K562 (cell line): ENCODE data around the gene CCDC18. TPM values are rescaled to one million over a fixed set of nuclear protein-coding genes. Genes with fewer than 3 reads are reported as not detected.

Experiments
- ATAC-seq: fragments of 200-7000 bp; cut with Tn5 transposase; 3 replicates; pipeline ENCODE4 v1.9.1; 2020; ENCODE audit warnings: moderate library complexity
- BruUV-seq: library from RNA; stranded (reverse); fragments of 400-500 nt; replicated peaks from 2 replicates; lab custom pipeline; 2021; lab: Mats Ljungman, UMichigan
- CTCF ChIA-PET: fragments of 300-600 bp; formaldehyde crosslinking; extraction: SDS; loops from one replicate; lab custom pipeline; 2021; ENCODE audit warnings: low intra/inter-chr PET ratio; lab: Yijun Ruan, JAX
- POLR2A ChIA-PET: fragments of 300-600, 350-650 bp; sonication (Branson Sonifier 250); formaldehyde crosslinking; extraction: SDS; loops from one replicate; lab custom pipeline; 2021; ENCODE audit warnings: antibody characterized with exemption, inconsistent platforms; lab: Yijun Ruan, JAX
- DNase-seq, 4 experiments: peaks; one replicate each; pipeline versions ENCODE4 v3.0.0 to v3.0.0-alpha.2; 2011 to 2018; ENCODE audit warnings: low spot score in 3 of 4, mixed read lengths in 3 of 4; ENCODE audit errors: extremely low read depth in 1 of 4
- FAIRE-seq: peaks from 2 replicates; lab custom pipeline; 2011; peaks lifted over from hg19 to GRCh38; lab: Jason Lieb, UNC
- H2AFZ ChIP-seq: 2 replicates; pipeline ENCODE4 v1.6.0; 2011; ENCODE audit warnings: low read depth, low read length, control low read depth, inconsistent platforms
- H3K27ac ChIP-seq: fragments of 200-600 bp; 3 replicates; pipeline ENCODE4 v1.8.0; 2011; ENCODE audit warnings: low read depth, mild to moderate bottlenecking, control low read depth, inconsistent platforms, low read length, moderate library complexity, mixed read lengths; ENCODE audit errors: extremely low read depth
- H3K27me3 ChIP-seq, 2 experiments: fragments of 300-600 bp in 1 of 2; 2 replicates in 1 of 2; 3 replicates in 1 of 2; pipeline versions ENCODE4 v1.6.0 to v1.8.0; 2011; ENCODE audit warnings: inconsistent platforms in 2 of 2, low read length in 2 of 2, mild to moderate bottlenecking in 1 of 2, mixed read lengths in 1 of 2, moderate library complexity in 1 of 2; ENCODE audit not compliant: control insufficient read depth in 2 of 2, insufficient read depth in 2 of 2
- H3K36me3 ChIP-seq: fragments of 300-600 bp; 3 replicates; pipeline ENCODE4 v1.8.0; 2011; ENCODE audit warnings: mild to moderate bottlenecking, low read length, inconsistent platforms; ENCODE audit not compliant: control insufficient read depth, insufficient read depth
- H3K4me1 ChIP-seq, 2 experiments: fragments of 200-600 bp in 1 of 2; replicated peaks in 1 of 2; 2 replicates in 1 of 2; 3 replicates in 1 of 2; pipeline versions ENCODE4 v1.5.1 to v1.8.0; 2011; ENCODE audit warnings: inconsistent platforms in 2 of 2, low read length in 2 of 2, mild to moderate bottlenecking in 1 of 2, mixed read lengths in 1 of 2, moderate library complexity in 1 of 2; ENCODE audit not compliant: control insufficient read depth in 2 of 2, insufficient read depth in 2 of 2
- H3K4me2 ChIP-seq: 2 replicates; pipeline ENCODE4 v1.6.1; 2011; ENCODE audit warnings: low read length, control low read depth, inconsistent platforms, mixed read lengths; ENCODE audit not compliant: insufficient read depth
- H3K4me3 ChIP-seq: fragments of 200-600 bp; sonication (generic), shearing (Covaris generic); 2 replicates; pipeline ENCODE4 v1.5.1; 2016; ENCODE audit warnings: control low read depth, inconsistent platforms
- H3K79me2 ChIP-seq: fragments of 200-600 bp; 3 replicates; pipeline ENCODE4 v1.8.0; 2011; ENCODE audit warnings: low read length, inconsistent platforms; ENCODE audit not compliant: control insufficient read depth, insufficient read depth
- H3K9ac ChIP-seq, 2 experiments: 2 replicates each; pipeline versions ENCODE4 v1.6.0 to v1.6.1; 2011; ENCODE audit warnings: low read depth in 2 of 2, low read length in 2 of 2, control low read depth in 1 of 2, inconsistent platforms in 1 of 2, mild to moderate bottlenecking in 1 of 2, mixed read lengths in 1 of 2; ENCODE audit not compliant: insufficient read depth in 1 of 2
- H3K9me1 ChIP-seq: one replicate; pipeline ENCODE4 v1.6.0; 2011; ENCODE audit warnings: inconsistent platforms, mild to moderate bottlenecking, low read length, moderate library complexity; ENCODE audit not compliant: control insufficient read depth, insufficient read depth
- H3K9me3 ChIP-seq: replicated peaks from 2 replicates; pipeline ENCODE4 v1.5.1; 2011; ENCODE audit warnings: low read depth, low read length, inconsistent platforms; ENCODE audit not compliant: control insufficient read depth, insufficient read depth
- H4K20me1 ChIP-seq: replicated peaks from 2 replicates; pipeline ENCODE4 v1.6.1; 2011; ENCODE audit warnings: low read length, inconsistent platforms, mixed read lengths; ENCODE audit not compliant: control insufficient read depth, insufficient read depth
- KAT2B ChIP-seq: IDR thresholded peaks from one replicate; pipeline ENCODE4 v1.6.1; 2012; ENCODE audit warnings: low read depth, mild to moderate bottlenecking, control low read depth, inconsistent platforms, low read length, moderate library complexity
- NR3C1 ChIP-seq: sonication (generic); formaldehyde crosslinking; IDR thresholded peaks from 2 replicates; pipeline ENCODE4 v1.8.1; 2022; ENCODE audit warnings: missing genetic modification reagents
- NRF1 ChIP-seq, 2 experiments: fragments of 450-650 bp; IDR thresholded peaks in 1 of 2; conservative IDR thresholded peaks in 1 of 2; 2 replicates each; pipeline ENCODE4 v1.6.1; 2014; ENCODE audit warnings: mild to moderate bottlenecking in 2 of 2
- PHF8 ChIP-seq: fragments of 200-600 bp; sonication (generic); IDR thresholded peaks from 2 replicates; pipeline ENCODE4 v1.6.1; 2012; ENCODE audit warnings: mixed run types, mild to moderate bottlenecking, inconsistent platforms, low read length, moderate library complexity, borderline replicate concordance
- ZNF253 ChIP-seq: fragments of 250-450 bp; sonication (Bioruptor Pico); conservative IDR thresholded peaks from 2 replicates; pipeline ENCODE4 v1.6.1; 2021; ENCODE audit warnings: mild to moderate bottlenecking
- WGBS: fragments of 100-300 bp; shearing (Covaris generic); methylation state at CpG from one replicate; pipeline ENCODE4 v1.1.6; 2016; ENCODE audit warnings: low coverage, mixed read lengths; ENCODE audit not compliant: insufficient coverage; ENCODE audit errors: missing lambda C conversion rate; 5-methylcytosine and 5-hydroxymethylcytosine counted together
- in situ Hi-C: fragments of 300-500 bp; cut with MboI; formaldehyde crosslinking; loops from 4 replicates; pipeline ENCODE4 v1.15.0; 2018; ENCODE audit warnings: inconsistent platforms, mixed read lengths
- intact Hi-C: fragments of 100-400 bp; cut with micrococcal nuclease; formaldehyde crosslinking; loops from 2 replicates; pipeline ENCODE4 v1.14.2; 2022
- polyA plus RNA-seq, 8 experiments: library from polyadenylated mRNA; depleted of rRNA in 4 of 8; stranded (reverse) in 5 of 8; unstranded in 3 of 8; fragments of >200 nt; fragmentation: Nextera tagmentation in 2 of 8; fragmentation: Illumina TruSeq in 1 of 8; extraction: Ambion mirVana in 2 of 8; extraction: Trizol in 1 of 8; gene quantifications; 2 replicates each; pipeline versions ENCODE4 v1.2.1 to v1.2.3, GENCODE V29; 2011 to 2014; ENCODE audit warnings: inconsistent platforms in 1 of 8, missing spikeins in 1 of 8
- total RNA-seq, 7 experiments: library from RNA; depleted of rRNA in 6 of 7; stranded (reverse); fragments of >200 nt in 6 of 7; fragmentation: Illumina TruSeq in 2 of 7; extraction: Trizol in 2 of 7; gene quantifications; 2 replicates each; pipeline versions ENCODE4 v1.2.1 to v1.2.3, GENCODE V29; 2011 to 2021; ENCODE audit warnings: low replicate concordance in 1 of 7
- TF ChIP-seq, protein P1 (sequence below), 2 experiments: fragments of 450-650 bp; IDR thresholded peaks; 2 replicates each; pipeline ENCODE4 v1.6.1; 2016; ENCODE audit warnings: mild to moderate bottlenecking in 2 of 2, borderline replicate concordance in 1 of 2, low read depth in 1 of 2, moderate library complexity in 1 of 2
- TF ChIP-seq, protein P2 (sequence below): fragments of 150-350 bp; conservative IDR thresholded peaks from 2 replicates; pipeline ENCODE4 v1.6.1; 2014; ENCODE audit warnings: low read length
- TF ChIP-seq, protein P3 (sequence below): sonication (generic); formaldehyde crosslinking; IDR thresholded peaks from 2 replicates; pipeline ENCODE4 v1.8.0; 2022; ENCODE audit warnings: mild to moderate bottlenecking, missing genetic modification reagents, borderline replicate concordance

CCDC18 gene
- total and polyA plus RNA-seq, 9 of the 15 experiments (the other 6 are each of a cell fraction or from before 2014, with no cell fraction given), result 19.5 to 34.2 (median 24.3) TPM

DNA sequence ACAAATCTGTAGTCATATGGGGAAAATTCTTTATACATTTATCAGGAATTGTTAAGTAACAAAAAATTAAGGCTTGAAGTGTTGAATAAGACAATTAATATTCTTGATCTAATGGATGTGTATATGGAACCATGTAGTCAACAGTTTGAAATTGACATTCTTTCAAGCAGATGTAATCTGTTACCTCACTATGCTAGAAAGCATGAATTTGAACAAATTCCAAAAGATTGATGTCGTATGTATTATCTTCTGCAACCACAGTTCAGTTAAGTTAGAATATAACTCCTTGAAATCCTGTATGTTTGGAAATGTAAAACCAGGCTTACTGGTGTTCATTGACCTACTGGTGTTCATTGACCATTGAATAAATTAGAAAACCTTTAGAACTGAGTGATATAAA lies 16.1 kb downstream of the CCDC18 start:
- no peak overlapping the region for H2AFZ ChIP-seq
- no peak overlapping the region for H3K4me2 ChIP-seq
- CTCF ChIA-PET, result no interaction called here
- no TSS peak for BruUV-seq
- POLR2A ChIA-PET, result no interaction called here
- H3K4me1 ChIP-seq, result 0 out of 5 replicates have a peak, but pooled peaks cover 0 to 3% of the 10 kb centered on the region in 2 experiments
- no peak for FAIRE-seq
- no peak for DNase-seq
- intact Hi-C loops (no loop called here), in situ Hi-C loops (no loop called here)
- 50% methylated on average over 1 of the region's 1 CpG for WGBS
- no peaks in the 10 kb centered on the region for H3K79me2 ChIP-seq
- H3K4me3 ChIP-seq, result no peak overlapping the region
- no peaks in the 10 kb centered on the region for H3K9me3 ChIP-seq
- peaks cover 79% of the 10 kb centered on the region for H3K36me3 ChIP-seq
- ATAC-seq, result no peak
- no peaks in the 10 kb centered on the region for H4K20me1 ChIP-seq
- no peaks in the 10 kb centered on the region for H3K9me1 ChIP-seq
- no peak overlapping the region for H3K9ac ChIP-seq
- no peaks in the 10 kb centered on the region for H3K27me3 ChIP-seq
- no peak overlapping the region for H3K27ac ChIP-seq
- TF ChIP-seq, protein P1, sequence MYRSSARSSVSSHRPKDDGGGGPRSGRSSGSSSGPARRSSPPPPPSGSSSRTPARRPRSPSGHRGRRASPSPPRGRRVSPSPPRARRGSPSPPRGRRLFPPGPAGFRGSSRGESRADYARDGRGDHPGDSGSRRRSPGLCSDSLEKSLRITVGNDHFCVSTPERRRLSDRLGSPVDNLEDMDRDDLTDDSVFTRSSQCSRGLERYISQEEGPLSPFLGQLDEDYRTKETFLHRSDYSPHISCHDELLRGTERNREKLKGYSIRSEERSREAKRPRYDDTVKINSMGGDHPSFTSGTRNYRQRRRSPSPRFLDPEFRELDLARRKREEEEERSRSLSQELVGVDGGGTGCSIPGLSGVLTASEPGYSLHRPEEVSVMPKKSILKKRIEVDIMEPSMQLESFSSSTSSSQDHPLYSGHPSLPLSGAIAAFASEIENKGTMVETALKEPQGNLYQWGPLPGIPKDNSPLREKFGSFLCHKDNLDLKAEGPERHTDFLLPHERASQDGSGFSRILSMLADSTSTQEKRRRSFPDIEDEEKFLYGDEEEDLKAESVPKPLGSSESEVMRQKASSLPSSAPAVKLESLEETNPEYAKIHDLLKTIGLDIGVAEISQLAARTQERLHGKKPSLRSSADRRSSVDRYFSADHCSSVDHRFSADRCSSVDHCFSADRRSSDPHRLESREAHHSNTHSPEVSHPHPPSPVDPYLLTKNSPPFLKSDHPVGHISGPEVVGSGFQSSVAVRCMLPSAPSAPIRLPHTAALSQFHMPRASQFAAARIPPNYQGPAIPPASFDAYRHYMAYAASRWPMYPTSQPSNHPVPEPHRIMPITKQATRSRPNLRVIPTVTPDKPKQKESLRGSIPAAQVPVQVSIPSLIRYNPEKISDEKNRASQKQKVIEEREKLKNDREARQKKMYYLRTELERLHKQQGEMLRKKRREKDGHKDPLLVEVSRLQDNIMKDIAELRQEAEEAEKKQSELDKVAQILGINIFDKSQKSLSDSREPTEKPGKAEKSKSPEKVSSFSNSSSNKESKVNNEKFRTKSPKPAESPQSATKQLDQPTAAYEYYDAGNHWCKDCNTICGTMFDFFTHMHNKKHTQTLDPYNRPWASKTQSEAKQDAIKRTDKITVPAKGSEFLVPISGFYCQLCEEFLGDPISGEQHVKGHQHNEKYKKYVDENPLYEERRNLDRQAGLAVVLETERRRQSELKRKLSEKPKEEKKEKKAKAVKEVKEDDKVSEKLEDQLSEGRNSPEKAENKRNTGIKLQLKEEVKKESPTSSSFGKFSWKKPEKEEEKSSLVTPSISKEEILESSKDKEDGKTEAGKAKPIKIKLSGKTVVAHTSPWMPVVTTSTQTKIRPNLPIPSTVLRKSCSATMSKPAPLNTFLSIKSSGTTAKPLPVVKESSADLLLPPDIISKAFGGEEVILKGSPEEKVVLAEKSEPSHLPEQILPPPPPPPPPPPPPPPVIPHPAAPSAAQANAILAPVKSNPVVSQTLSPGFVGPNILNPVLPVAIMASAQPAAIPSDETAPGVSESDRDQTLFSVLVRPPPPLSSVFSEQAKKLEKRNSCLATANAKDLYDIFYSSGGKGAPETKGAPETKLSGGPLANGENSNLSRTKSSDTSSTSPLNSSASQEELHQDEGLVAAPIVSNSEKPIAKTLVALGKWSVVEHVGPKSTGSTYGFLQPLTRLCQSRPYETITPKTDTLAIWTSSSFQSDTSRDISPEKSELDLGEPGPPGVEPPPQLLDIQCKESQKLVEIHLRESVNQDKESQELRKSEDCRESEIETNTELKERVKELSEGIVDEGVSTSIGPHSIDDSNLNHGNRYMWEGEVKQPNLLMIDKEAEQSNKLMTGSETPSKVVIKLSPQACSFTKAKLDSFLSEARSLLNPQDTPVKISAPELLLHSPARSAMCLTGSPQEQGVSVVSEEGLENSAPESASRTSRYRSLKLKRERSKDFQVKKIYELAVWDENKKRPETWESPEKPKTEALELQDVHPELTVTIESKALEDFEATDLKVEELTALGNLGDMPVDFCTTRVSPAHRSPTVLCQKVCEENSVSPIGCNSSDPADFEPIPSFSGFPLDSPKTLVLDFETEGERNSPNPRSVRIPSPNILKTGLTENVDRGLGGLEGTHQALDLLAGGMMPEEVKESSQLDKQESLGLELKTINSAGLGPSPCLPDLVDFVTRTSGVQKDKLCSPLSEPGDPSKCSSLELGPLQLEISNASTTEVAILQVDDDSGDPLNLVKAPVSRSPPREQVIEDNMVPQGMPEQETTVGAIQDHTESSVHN (IDR thresholded peaks at IDR 0.05; ENCODE audit: borderline replicate concordance in 1 of 2, low read depth in 1 of 2), result no peak
- TF ChIP-seq NRF1 (conservative IDR thresholded peaks at IDR 0.05 in 1 of 2, IDR thresholded peaks at IDR 0.05 in 1 of 2) (no peak), KAT2B (no peak), NR3C1 (CRISPR knock-in tag) (no peak), ZNF253 (CRISPR knock-in tag) (no peak), PHF8 (no peak)
- TF ChIP-seq, protein P2, sequence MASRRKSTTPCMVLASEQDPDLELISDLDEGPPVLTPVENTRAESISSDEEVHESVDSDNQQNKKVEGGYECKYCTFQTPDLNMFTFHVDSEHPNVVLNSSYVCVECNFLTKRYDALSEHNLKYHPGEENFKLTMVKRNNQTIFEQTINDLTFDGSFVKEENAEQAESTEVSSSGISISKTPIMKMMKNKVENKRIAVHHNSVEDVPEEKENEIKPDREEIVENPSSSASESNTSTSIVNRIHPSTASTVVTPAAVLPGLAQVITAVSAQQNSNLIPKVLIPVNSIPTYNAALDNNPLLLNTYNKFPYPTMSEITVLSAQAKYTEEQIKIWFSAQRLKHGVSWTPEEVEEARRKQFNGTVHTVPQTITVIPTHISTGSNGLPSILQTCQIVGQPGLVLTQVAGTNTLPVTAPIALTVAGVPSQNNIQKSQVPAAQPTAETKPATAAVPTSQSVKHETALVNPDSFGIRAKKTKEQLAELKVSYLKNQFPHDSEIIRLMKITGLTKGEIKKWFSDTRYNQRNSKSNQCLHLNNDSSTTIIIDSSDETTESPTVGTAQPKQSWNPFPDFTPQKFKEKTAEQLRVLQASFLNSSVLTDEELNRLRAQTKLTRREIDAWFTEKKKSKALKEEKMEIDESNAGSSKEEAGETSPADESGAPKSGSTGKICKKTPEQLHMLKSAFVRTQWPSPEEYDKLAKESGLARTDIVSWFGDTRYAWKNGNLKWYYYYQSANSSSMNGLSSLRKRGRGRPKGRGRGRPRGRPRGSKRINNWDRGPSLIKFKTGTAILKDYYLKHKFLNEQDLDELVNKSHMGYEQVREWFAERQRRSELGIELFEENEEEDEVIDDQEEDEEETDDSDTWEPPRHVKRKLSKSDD, result no peak
- TF ChIP-seq, protein P3, sequence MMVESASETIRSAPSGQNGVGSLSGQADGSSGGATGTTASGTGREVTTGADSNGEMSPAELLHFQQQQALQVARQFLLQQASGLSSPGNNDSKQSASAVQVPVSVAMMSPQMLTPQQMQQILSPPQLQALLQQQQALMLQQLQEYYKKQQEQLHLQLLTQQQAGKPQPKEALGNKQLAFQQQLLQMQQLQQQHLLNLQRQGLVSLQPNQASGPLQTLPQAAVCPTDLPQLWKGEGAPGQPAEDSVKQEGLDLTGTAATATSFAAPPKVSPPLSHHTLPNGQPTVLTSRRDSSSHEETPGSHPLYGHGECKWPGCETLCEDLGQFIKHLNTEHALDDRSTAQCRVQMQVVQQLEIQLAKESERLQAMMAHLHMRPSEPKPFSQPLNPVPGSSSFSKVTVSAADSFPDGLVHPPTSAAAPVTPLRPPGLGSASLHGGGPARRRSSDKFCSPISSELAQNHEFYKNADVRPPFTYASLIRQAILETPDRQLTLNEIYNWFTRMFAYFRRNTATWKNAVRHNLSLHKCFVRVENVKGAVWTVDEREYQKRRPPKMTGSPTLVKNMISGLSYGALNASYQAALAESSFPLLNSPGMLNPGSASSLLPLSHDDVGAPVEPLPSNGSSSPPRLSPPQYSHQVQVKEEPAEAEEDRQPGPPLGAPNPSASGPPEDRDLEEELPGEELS (CRISPR knock-in tag), result no peak
